Keratinocyte (primary cell): Measurements from ENCODE around the gene NECTIN1. TPM values are rescaled to one million over a fixed set of nuclear protein-coding genes. Genes with fewer than 3 reads are reported as not detected.

ENCODE experiments used
- DNase-seq: peaks from one replicate; pipeline ENCODE4 v3.0.0-alpha.2; 2011; ENCODE audit warnings: low read depth, missing footprints, low spot score
- FAIRE-seq: peaks from 2 replicates; lab custom pipeline; 2011; peaks lifted over from hg19 to GRCh38; lab: Jason Lieb, UNC
- H2AFZ ChIP-seq: 2 replicates; pipeline ENCODE4 v1.6.0; 2012; ENCODE audit warnings: low read length, control low read depth, inconsistent platforms; ENCODE audit not compliant: control insufficient read depth
- H3K27ac ChIP-seq: 2 replicates; pipeline ENCODE4 v1.5.1; 2011; ENCODE audit warnings: low read length; ENCODE audit not compliant: control insufficient read depth, insufficient read depth
- H3K27me3 ChIP-seq: 3 replicates; pipeline ENCODE4 v1.6.0; 2011; ENCODE audit warnings: low read length; ENCODE audit not compliant: control insufficient read depth, insufficient read depth; ENCODE audit errors: extremely low read depth
- H3K36me3 ChIP-seq, 2 experiments: 2 replicates in 1 of 2; 3 replicates in 1 of 2; pipeline ENCODE4 v1.5.1; 2011; ENCODE audit warnings: low read length in 2 of 2, mild to moderate bottlenecking in 1 of 2; ENCODE audit not compliant: control insufficient read depth in 2 of 2, insufficient read depth in 2 of 2; ENCODE audit errors: extremely low read depth in 1 of 2
- H3K4me1 ChIP-seq: 3 replicates; pipeline ENCODE4 v1.5.1; 2011; ENCODE audit warnings: low read length; ENCODE audit not compliant: control insufficient read depth, insufficient read depth; ENCODE audit errors: extremely low read depth
- H3K4me2 ChIP-seq: 3 replicates; pipeline ENCODE4 v1.6.0; 2011; ENCODE audit warnings: low read depth, low read length; ENCODE audit not compliant: control insufficient read depth, insufficient read depth; ENCODE audit errors: extremely low read depth
- H3K4me3 ChIP-seq, 3 experiments: fragments of 200-600 bp in 1 of 3; sonication (generic) in 1 of 3; 2 replicates in 2 of 3; 3 replicates in 1 of 3; pipeline ENCODE4 v1.5.1; 2011 to 2016; ENCODE audit warnings: low read length in 3 of 3, mild to moderate bottlenecking in 3 of 3, control low read depth in 2 of 3, inconsistent platforms in 1 of 3, low read depth in 1 of 3, mixed read lengths in 1 of 3, mixed run types in 1 of 3, moderate library complexity in 1 of 3; ENCODE audit not compliant: control insufficient read depth in 2 of 3, insufficient read depth in 2 of 3; ENCODE audit errors: extremely low read depth in 1 of 3
- H3K79me2 ChIP-seq: 2 replicates; pipeline ENCODE4 v1.6.0; 2012; ENCODE audit warnings: low read length; ENCODE audit not compliant: control insufficient read depth, insufficient read depth
- H3K9ac ChIP-seq: 3 replicates; pipeline ENCODE4 v1.6.0; 2011; ENCODE audit warnings: low read length; ENCODE audit not compliant: control insufficient read depth, insufficient read depth; ENCODE audit errors: extremely low read depth
- H3K9me1 ChIP-seq: 3 replicates; pipeline ENCODE4 v1.6.0; 2011; ENCODE audit warnings: low read length; ENCODE audit not compliant: control insufficient read depth, insufficient read depth; ENCODE audit errors: extremely low read depth
- H3K9me3 ChIP-seq: 2 replicates; pipeline ENCODE4 v1.5.1; 2012; ENCODE audit warnings: low read depth, low read length; ENCODE audit not compliant: control insufficient read depth
- H4K20me1 ChIP-seq: 3 replicates; pipeline ENCODE4 v1.6.0; 2011; ENCODE audit warnings: low read length; ENCODE audit not compliant: control insufficient read depth, insufficient read depth; ENCODE audit errors: extremely low read depth
- CTCF ChIP-seq, 3 experiments: IDR thresholded peaks in 1 of 3; conservative IDR thresholded peaks in 1 of 3; optimal IDR thresholded peaks in 1 of 3; 2 replicates in 2 of 3; 3 replicates in 1 of 3; pipeline versions ENCODE3 to v1.5.1; 2011; ENCODE audit warnings: low read length in 3 of 3, mild to moderate bottlenecking in 3 of 3, moderate library complexity in 2 of 3, control low read depth in 1 of 3, inconsistent platforms in 1 of 3; ENCODE audit not compliant: insufficient read depth in 2 of 3; ENCODE audit errors: extremely low read depth in 1 of 3
- EZH2 ChIP-seq: IDR thresholded peaks from one replicate; pipeline ENCODE4 v1.6.1; 2012; ENCODE audit warnings: inconsistent platforms, mild to moderate bottlenecking, low read length, moderate library complexity
- dilution Hi-C: fragments of 300-500 bp; cut with MboI; formaldehyde crosslinking; loops from one replicate; pipeline ENCODE4 v1.7.0; 2020; ENCODE audit warnings: low sequenced_read_pairs; ENCODE audit not compliant: extremely low pct_ligation_motif_present
- polyA plus RNA-seq, 5 experiments: library from polyadenylated mRNA; depleted of rRNA in 3 of 5; stranded (reverse) in 3 of 5; stranded (forward) in 1 of 5; unstranded in 1 of 5; fragments of >200 nt; gene quantifications; 1 replicate in 1 of 5; 2 replicates in 3 of 5; 3 replicates in 1 of 5; pipeline versions ENCODE4 v1.2.1 to v1.2.3, GENCODE V29; 2011 to 2012; ENCODE audit warnings: missing spikeins in 2 of 5, low read depth in 1 of 5, low replicate concordance in 1 of 5

The NECTIN1 gene
- polyA plus RNA-seq, 1 donor (not counting 4 experiments of a cell fraction or from before 2014, with no cell fraction given): 37.5 TPM

GRCh38 chr11:119624102-119624615 is 104.8 kb downstream of the NECTIN1 start:
- no peaks in the 10 kb centered on the region for H3K4me1 ChIP-seq
- H3K27ac ChIP-seq: no peak overlapping the region
- no peak overlapping the region for H3K9ac ChIP-seq
- no peak overlapping the region for H3K4me2 ChIP-seq
- dilution Hi-C loops: no loop called here
- H3K9me3 ChIP-seq: no peaks in the 10 kb centered on the region
- H3K27me3 ChIP-seq: peaks cover 22% of the 10 kb centered on the region
- FAIRE-seq: no peak
- H3K4me3 ChIP-seq: no peak overlapping the region
- no peaks in the 10 kb centered on the region for H3K79me2 ChIP-seq
- no peaks in the 10 kb centered on the region for H4K20me1 ChIP-seq
- DNase-seq: no peak
- H3K36me3 ChIP-seq: no peaks in the 10 kb centered on the region
- TF ChIP-seq CTCF (optimal IDR thresholded peaks at IDR 0.05 in 1 of 3, IDR thresholded peaks at IDR 0.05 in 1 of 3, conservative IDR thresholded peaks at IDR 0.05 in 1 of 3; ENCODE audit: extremely low read depth in 1 of 3, insufficient read depth in 2 of 3, low read length in 3 of 3) (peak; percentile 33 to 64 (median 51)), EZH2 (no peak)
- no peaks in the 10 kb centered on the region for H3K9me1 ChIP-seq
- H2AFZ ChIP-seq: no peak overlapping the region

GRCh38 chr11:119623682-119624081 is 105.3 kb downstream of the NECTIN1 start:
- peaks cover 22% of the 10 kb centered on the region for H3K27me3 ChIP-seq

More at GRCh38 chr11:119623682-119624081, 105.3 kb downstream of the NECTIN1 start:
- no peaks in the 10 kb centered on the region for H3K36me3 ChIP-seq
- no peak for TF ChIP-seq EZH2
- TF ChIP-seq CTCF (optimal IDR thresholded peaks at IDR 0.05 in 1 of 3, IDR thresholded peaks at IDR 0.05 in 1 of 3, conservative IDR thresholded peaks at IDR 0.05 in 1 of 3; ENCODE audit: extremely low read depth in 1 of 3, insufficient read depth in 2 of 3, low read length in 3 of 3): no peak
- no peak overlapping the region for H2AFZ ChIP-seq
- no peak overlapping the region for H3K4me3 ChIP-seq
- dilution Hi-C loops: no loop called here
- no peaks in the 10 kb centered on the region for H3K4me1 ChIP-seq
- H3K27ac ChIP-seq: no peak overlapping the region
- no peak overlapping the region for H3K4me2 ChIP-seq
- FAIRE-seq (no peak), DNase-seq (no peak)
- H3K9ac ChIP-seq: no peak overlapping the region
- H3K79me2 ChIP-seq: no peaks in the 10 kb centered on the region
- H3K9me3 ChIP-seq: no peaks in the 10 kb centered on the region
- no peaks in the 10 kb centered on the region for H3K9me1 ChIP-seq
- no peaks in the 10 kb centered on the region for H4K20me1 ChIP-seq
